HepG2 (cell line): ENCODE results near the gene KIAA0319L. TPM values are rescaled to one million over a fixed set of nuclear protein-coding genes. Genes with fewer than 3 reads are reported as not detected.

Source experiments
- ARID2 ChIP-seq: sonication (generic); formaldehyde crosslinking; IDR thresholded peaks from 2 replicates; pipeline ENCODE4 v1.8.1; 2022; ENCODE audit warnings: mild to moderate bottlenecking, missing genetic modification reagents, borderline replicate concordance
- ATRX ChIP-seq: sonication (generic); formaldehyde crosslinking; IDR thresholded peaks from 2 replicates; pipeline ENCODE4 v1.4.0; 2020; ENCODE audit warnings: missing genetic modification reagents, borderline replicate concordance
- EEA1 ChIP-seq: sonication (generic); formaldehyde crosslinking; IDR thresholded peaks from 2 replicates; pipeline ENCODE4 v1.5.1; 2020; ENCODE audit warnings: mild to moderate bottlenecking, missing genetic modification reagents, borderline replicate concordance
- GMEB2 ChIP-seq: IDR thresholded peaks from 2 replicates; pipeline ENCODE4 v1.6.1; 2016; ENCODE audit warnings: missing biosample characterization, missing genetic modification reagents, low read depth
- HOXD1 ChIP-seq: sonication (generic); formaldehyde crosslinking; IDR thresholded peaks from 2 replicates; pipeline ENCODE4 v1.5.0; 2020; ENCODE audit warnings: missing genetic modification reagents
- MAF1 ChIP-seq: sonication (generic); formaldehyde crosslinking; IDR thresholded peaks from 2 replicates; pipeline ENCODE4 v1.5.0; 2020; ENCODE audit warnings: missing genetic modification reagents, borderline replicate concordance
- MTA1 ChIP-seq: sonication (generic); formaldehyde crosslinking; IDR thresholded peaks from 2 replicates; pipeline ENCODE4 v1.4.0; 2020; ENCODE audit warnings: missing genetic modification reagents, mild to moderate bottlenecking, borderline replicate concordance
- MZF1 ChIP-seq: sonication (generic); formaldehyde crosslinking; IDR thresholded peaks from 2 replicates; pipeline ENCODE4 v1.8.1; 2023; ENCODE audit warnings: mild to moderate bottlenecking, missing genetic modification reagents, borderline replicate concordance
- NRL ChIP-seq: sonication (generic); formaldehyde crosslinking; IDR thresholded peaks from 2 replicates; pipeline ENCODE4 v1.5.0; 2020; ENCODE audit warnings: missing genetic modification reagents, mild to moderate bottlenecking, moderate library complexity, borderline replicate concordance
- POGZ ChIP-seq: sonication (generic); formaldehyde crosslinking; IDR thresholded peaks from 2 replicates; pipeline ENCODE4 v1.4.0; 2020; ENCODE audit warnings: mild to moderate bottlenecking, missing genetic modification reagents
- RELA ChIP-seq: sonication (generic); formaldehyde crosslinking; IDR thresholded peaks from 2 replicates; pipeline ENCODE4 v1.4.0; 2020; ENCODE audit warnings: missing genetic modification reagents
- SAFB2 ChIP-seq: sonication (generic); formaldehyde crosslinking; IDR thresholded peaks from 2 replicates; pipeline ENCODE4 v1.5.1; 2020; ENCODE audit warnings: missing genetic modification reagents, low read depth, mild to moderate bottlenecking, borderline replicate concordance
- SMAD1 ChIP-seq: sonication (generic); formaldehyde crosslinking; IDR thresholded peaks from 2 replicates; pipeline ENCODE4 v1.4.0; 2020; ENCODE audit warnings: missing genetic modification reagents, low read depth, mild to moderate bottlenecking, borderline replicate concordance
- TBX3 ChIP-seq: fragments of 450-650 bp; IDR thresholded peaks from 2 replicates; pipeline ENCODE4 v1.6.1; 2017; ENCODE audit warnings: antibody characterized with exemption, mild to moderate bottlenecking, inconsistent platforms, borderline replicate concordance
- THAP7 ChIP-seq: sonication (generic); formaldehyde crosslinking; IDR thresholded peaks from 2 replicates; pipeline ENCODE4 v1.8.1; 2023; ENCODE audit warnings: mild to moderate bottlenecking, missing genetic modification reagents
- ZBTB21 ChIP-seq: sonication (generic); formaldehyde crosslinking; IDR thresholded peaks from 2 replicates; pipeline ENCODE4 v1.4.0; 2020; ENCODE audit warnings: missing genetic modification reagents
- ZNF256 ChIP-seq: sonication (generic); formaldehyde crosslinking; conservative IDR thresholded peaks from 2 replicates; pipeline ENCODE4 v1.4.0; 2020; ENCODE audit warnings: missing genetic modification reagents
- ZNF557 ChIP-seq: sonication (generic); formaldehyde crosslinking; IDR thresholded peaks from 2 replicates; pipeline ENCODE4 v1.4.0; 2020; ENCODE audit warnings: missing genetic modification reagents
- ZNF639 ChIP-seq: conservative IDR thresholded peaks from 2 replicates; pipeline ENCODE4 v1.6.1; 2018; ENCODE audit warnings: missing genetic modification reagents
- ZNF747 ChIP-seq: sonication (generic); formaldehyde crosslinking; IDR thresholded peaks from 2 replicates; pipeline ENCODE4 v1.8.1; 2023; ENCODE audit warnings: missing genetic modification reagents, mild to moderate bottlenecking, borderline replicate concordance
- ZNF770 ChIP-seq: sonication (generic); formaldehyde crosslinking; IDR thresholded peaks from 2 replicates; pipeline ENCODE4 v1.5.0; 2020; ENCODE audit warnings: mild to moderate bottlenecking, missing genetic modification reagents
- ZSCAN5A ChIP-seq: sonication (generic); formaldehyde crosslinking; IDR thresholded peaks from 2 replicates; pipeline ENCODE4 v1.8.0; 2022; ENCODE audit warnings: mild to moderate bottlenecking, missing genetic modification reagents, borderline replicate concordance
- polyA plus RNA-seq, 8 experiments: library from polyadenylated mRNA; depleted of rRNA in 3 of 8; stranded (reverse) in 7 of 8; unstranded in 1 of 8; fragments of >200 nt; fragmentation: Illumina TruSeq in 4 of 8; extraction: Trizol in 4 of 8; gene quantifications; 2 replicates each; pipeline versions ENCODE4 v1.2.1 to v1.2.3, GENCODE V29; 2011 to 2016; ENCODE audit warnings: low read depth in 4 of 8, missing spikeins in 1 of 8, mixed read lengths in 1 of 8; ENCODE audit not compliant: insufficient read depth in 1 of 8
- total RNA-seq, 5 experiments: library from RNA; depleted of rRNA; stranded (reverse); fragments of >200 nt; fragmentation: Illumina TruSeq; extraction: Trizol; gene quantifications; 2 replicates each; pipeline ENCODE4 v1.2.3, GENCODE V29; 2016; ENCODE audit warnings: low read depth in 1 of 5

Gene KIAA0319L
- total and polyA plus RNA-seq, 2 of the 13 experiments (the other 11 are each of a cell fraction or from before 2014, with no cell fraction given), result 33.4 to 82.6 TPM

GRCh38 chr1:35557611-35558373 lies 589 bp upstream of the KIAA0319L start, which contains the start of gene NCDN (continued):
- no peak for TF ChIP-seq EEA1
- TF ChIP-seq ATRX (CRISPR knock-in tag), result no peak
- no peak; the same call in 1 of the 2 replicates for TF ChIP-seq ZNF747 (CRISPR knock-in tag)
- TF ChIP-seq TBX3, result no peak
- no peak for TF ChIP-seq ZSCAN5A (CRISPR knock-in tag)
- peak; percentile 27; the same call in 1 of the 2 replicates for TF ChIP-seq GMEB2 (CRISPR knock-in tag)
- no peak for TF ChIP-seq ARID2
- 0 out of 2 replicates have a peak, but pooled peaks have one; percentile 21 for TF ChIP-seq ZNF256 (CRISPR knock-in tag)
- 0 out of 2 replicates have a peak, but pooled peaks have one; percentile 50 for TF ChIP-seq ZNF639 (CRISPR knock-in tag)
- no peak for TF ChIP-seq ZBTB21 (CRISPR knock-in tag)
- no peak for TF ChIP-seq MAF1
- no peak; the same call in 1 of the 2 replicates for TF ChIP-seq POGZ
- TF ChIP-seq NRL (CRISPR knock-in tag), result no peak; the same call in 1 of the 2 replicates
- no peak for TF ChIP-seq RELA (CRISPR knock-in tag)
- TF ChIP-seq THAP7 (CRISPR knock-in tag), result no peak
- TF ChIP-seq ZNF557 (CRISPR knock-in tag), result no peak
- peak; percentile 57 for TF ChIP-seq HOXD1 (CRISPR knock-in tag)
- no peak for TF ChIP-seq SAFB2 (CRISPR knock-in tag)
- no peak for TF ChIP-seq SMAD1 (CRISPR knock-in tag)
- no peak for TF ChIP-seq MZF1
- peak; percentile 49; the same call in 1 of the 2 replicates for TF ChIP-seq ZNF770
- TF ChIP-seq MTA1 (CRISPR knock-in tag), result no peak
